Hematopoietic multipotent progenitor cell (in vitro differentiated cells): ENCODE measurements around the gene HOXA1. TPM values are rescaled to one million over a fixed set of nuclear protein-coding genes. Genes with fewer than 3 reads are reported as not detected.

ENCODE experiments used
- DNase-seq, 3 donors: peaks; one replicate each; pipeline ENCODE4 v3.0.0-alpha.2; 2011 to 2015; ENCODE audit warnings: low read depth in 2 of 3, low spot score in 2 of 3
- total RNA-seq: library from RNA; depleted of rRNA; stranded (reverse); fragments of >200 nt; gene quantifications from one replicate; pipeline ENCODE4 v1.2.3, GENCODE V29; 2012

HOXA1 gene
- total RNA-seq, 1 donor = 0.27 TPM

- DNase-seq = no peak
Measured at GRCh38 chr7:27117887-27118491, 22.2 kb upstream of the HOXA1 start.

DNA sequence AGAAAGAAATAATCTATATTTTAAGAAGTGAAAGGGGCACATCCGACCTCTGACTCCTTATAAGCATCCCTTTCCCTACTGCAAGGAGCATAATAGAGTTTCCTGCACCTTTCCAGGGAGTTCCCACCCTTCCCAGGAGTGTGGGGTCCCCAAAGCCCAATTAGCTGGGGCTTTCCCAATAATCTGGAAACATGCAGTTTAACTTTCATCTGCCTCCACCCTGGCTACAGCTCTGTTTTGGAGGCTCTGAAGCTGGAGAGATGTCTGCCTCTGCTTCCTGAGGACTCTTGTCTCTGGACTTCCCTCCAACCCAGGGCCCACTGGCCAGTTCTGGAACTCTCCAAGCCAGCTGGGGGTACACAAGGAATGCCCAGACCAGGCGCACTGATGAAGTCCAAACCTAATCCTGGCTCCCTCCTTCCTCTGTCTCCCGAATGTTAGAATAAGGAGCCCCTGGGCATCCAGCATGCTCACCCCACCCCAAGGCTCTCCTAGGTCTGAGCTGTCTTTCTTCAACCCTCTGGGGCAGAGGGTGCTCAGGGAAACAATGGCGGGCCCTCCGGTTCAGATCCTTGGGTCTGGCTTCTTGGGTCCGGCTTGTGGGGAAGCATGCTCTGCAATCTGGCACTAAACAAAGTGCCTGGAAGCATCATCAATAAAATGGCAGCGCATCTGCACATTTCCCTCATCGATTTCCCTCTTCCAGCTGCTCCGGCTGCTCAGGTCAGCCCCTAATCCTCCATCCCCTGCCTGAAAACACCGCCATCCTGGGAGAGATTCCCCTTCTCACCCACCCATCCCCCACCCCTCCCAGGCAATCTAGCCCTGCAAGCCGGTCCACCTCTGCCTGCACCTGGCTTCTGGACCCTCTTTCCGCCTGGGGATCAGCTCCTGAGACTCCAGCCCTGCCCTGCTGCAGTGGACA, 21.4 kb upstream of the HOXA1 start:
- DNase-seq = no peak

DNA sequence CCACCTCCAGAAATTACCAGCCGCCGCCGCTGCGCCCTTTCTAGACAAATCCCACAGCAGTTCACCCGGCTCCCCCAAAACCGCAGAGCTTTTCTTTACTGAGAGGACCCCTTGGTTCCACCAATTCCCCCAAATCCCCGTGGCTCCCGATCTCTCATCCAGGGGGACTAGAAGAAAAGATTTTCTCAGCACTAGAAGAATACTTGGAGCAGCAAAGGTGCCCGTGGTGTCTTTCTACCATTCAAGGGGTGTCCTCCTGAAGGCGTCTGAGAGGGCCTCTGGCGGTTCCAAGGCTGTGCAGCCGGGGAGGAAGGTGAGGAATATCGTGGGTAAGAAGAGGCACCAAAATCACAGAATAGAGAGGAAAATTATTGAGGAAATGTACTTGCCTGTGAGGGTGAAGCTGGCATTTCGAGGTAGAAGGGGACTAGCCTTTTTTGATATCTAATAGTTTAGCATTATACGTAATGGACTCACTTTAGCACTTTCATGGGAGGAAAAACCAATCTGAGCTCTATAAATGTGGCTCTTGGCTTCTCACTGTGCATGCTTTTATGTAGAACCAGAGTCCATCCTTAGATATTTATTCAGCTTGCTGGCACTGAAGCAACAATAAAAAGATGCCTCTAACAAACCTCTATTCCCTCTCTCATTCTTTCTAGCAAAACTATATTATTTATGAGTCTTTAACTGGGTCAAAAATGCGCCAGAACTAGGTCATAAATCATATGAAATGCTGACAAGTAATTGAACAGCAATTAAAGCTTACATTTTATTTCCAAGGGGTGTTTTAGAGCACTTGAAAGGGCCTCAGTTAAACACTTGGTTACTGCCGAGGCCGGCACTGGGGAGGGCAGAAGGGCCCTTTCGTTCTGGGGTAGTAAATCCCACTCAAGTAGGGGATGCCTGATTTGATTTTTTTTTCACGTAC, 20.5 kb upstream of the HOXA1 start:
- DNase-seq = no peak

DNA sequence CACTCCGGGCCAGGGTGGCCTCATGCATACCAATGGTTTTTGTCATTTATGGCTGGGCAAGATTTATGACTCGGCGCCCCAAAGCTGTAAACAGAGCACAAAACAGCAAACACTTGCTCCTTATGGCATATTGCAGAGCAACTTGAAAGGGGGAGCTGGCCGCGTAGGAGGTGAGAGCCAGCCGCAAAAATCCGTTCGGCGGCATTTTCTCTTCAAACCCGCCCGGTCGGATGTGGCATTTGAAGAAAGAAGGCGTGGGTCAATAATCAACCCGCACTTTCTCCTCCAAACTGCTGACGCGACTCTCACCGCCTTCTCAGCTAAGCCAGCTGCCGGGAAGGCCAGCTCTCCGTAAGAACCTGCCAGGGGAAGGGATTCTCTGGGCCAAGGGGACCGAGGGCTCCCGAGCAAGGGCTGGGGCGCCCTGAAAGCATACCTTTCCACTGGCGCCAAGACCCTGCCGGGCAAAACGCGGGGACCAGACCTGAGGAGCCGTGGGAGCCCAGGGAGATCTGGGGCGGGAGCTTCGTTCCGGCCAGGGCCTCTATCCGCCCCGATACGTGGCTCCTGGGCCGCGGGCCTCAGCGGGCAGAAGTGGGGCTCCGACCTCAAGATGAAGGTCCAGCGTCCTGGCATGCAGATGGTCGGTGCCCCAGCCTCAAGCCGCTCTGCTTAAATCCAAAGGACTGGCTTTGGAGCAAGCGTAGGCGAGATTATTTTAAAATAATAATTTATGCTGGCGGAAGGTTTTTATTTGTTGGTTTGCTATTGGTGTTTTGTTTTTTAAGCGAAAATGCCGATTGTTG, 19.6 kb upstream of the HOXA1 start:
- DNase-seq = no peak

GRCh38 chr7:27114881-27115220, 19.1 kb upstream of the HOXA1 start:
- DNase-seq = no peak

- no peak for DNase-seq
Measured at GRCh38 chr7:27113991-27114769, 18.4 kb upstream of the HOXA1 start.

DNA sequence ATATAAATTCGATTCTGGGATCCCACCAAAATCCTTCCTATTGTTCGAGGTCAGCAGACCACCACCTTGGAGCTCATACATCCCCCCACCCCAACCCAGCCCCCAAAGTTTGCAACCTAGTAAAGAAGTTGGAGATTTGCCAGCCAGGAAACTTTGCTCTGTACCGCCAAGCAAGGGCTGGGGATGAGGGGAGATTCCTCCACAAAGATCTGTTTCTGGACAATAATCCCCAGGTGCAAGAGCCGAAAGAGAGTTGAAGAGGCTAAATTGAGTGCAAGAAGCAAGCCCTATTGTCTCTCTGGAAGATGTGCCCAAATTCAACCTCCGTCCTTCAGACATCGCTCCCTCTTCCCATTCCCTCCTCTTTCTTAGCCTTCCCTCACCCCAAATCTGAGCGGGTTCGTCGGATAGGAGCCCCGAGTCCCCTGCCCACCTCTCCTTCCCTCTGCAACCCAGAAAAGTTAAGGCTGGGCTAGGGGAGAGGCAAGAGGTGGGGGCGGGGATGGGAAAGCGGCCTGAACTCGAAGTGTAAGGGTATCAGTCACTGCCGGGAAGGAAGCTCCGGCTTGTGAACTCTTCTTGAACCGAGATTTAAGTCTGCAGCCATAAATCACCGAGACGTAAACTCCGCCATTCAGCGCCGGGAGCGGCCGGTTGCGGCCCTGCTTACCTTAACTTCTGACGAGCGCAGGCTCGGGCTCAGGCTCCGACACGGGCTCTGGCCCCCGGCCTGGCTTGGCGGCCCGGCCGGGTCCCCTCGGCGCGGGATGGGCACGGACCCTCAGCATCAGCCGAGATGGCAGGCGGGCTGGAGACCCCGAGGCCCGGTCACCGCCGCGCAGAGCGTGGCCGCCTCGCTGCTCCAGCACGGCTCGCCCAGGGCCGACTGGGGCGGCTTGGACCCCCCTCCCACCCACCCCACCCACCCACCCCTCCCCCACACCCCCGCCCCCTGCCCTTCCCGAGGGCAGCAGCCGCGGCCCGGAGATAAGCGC, 17.5 kb upstream of the HOXA1 start:
- no peak for DNase-seq

- no peak for DNase-seq
Measured at GRCh38 chr7:27112361-27112760, 16.6 kb upstream of the HOXA1 start.

DNA sequence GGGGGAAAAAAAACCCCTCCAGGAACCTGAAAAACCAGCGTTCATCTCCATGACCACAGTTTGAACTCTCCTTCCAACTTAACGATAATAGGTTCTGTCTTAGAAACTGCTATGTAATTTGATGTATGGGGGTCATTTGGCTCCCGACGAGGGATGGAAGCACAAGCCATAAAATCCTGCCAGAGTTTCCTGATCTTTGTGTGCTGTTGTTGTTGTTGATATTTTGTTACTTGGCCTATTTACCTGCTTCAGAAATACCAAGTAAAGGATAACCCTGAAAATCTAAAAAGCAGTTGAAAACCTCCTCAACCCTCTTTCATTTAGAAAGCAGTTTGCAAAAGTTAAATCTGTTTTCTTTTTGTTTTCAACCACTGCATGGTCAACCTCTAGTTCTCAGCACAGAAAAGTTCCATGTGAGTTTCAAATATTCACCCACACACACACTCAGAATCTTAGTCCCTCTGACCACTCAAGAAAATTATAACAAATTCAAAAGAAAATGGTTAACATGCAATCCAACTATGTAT, 16.0 kb upstream of the HOXA1 start:
- no peak for DNase-seq

DNA sequence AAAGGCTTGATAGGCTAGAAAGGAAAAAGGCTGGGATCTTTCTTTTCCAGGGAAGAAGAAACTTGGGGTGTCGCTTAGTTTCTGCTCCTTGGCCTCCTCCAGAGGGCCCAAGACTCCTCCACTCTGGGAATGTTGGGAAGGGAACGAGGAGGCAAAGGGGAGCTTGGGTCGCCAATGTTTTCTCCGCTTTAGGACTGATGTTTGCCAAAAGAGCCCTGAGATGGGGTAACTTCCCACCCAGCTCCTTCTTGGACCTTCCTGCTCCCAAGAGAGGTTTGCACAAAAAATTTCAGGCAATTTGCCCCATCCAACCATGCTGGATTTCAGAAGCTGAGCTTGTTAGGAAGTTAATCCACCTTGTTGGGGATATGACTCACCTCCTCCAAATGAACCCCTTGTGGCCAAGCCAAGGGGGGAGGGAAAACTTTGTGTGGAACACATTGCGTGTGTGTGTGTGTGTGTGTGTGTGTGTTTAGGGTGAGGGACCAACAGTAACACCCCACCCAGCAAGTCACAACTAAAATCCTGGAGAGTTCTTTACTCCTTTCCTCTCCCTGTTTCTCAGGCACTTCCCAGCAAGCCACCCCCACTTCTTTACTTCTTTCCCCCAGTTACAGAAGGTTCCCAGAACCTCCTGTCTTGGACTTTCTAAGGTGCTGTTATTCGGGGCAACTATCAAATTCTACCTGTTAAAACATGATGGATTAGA, 15.4 kb upstream of the HOXA1 start:
- DNase-seq = no peak

- no peak for DNase-seq
Measured at GRCh38 chr7:27110186-27111031, 14.6 kb upstream of the HOXA1 start.

DNA sequence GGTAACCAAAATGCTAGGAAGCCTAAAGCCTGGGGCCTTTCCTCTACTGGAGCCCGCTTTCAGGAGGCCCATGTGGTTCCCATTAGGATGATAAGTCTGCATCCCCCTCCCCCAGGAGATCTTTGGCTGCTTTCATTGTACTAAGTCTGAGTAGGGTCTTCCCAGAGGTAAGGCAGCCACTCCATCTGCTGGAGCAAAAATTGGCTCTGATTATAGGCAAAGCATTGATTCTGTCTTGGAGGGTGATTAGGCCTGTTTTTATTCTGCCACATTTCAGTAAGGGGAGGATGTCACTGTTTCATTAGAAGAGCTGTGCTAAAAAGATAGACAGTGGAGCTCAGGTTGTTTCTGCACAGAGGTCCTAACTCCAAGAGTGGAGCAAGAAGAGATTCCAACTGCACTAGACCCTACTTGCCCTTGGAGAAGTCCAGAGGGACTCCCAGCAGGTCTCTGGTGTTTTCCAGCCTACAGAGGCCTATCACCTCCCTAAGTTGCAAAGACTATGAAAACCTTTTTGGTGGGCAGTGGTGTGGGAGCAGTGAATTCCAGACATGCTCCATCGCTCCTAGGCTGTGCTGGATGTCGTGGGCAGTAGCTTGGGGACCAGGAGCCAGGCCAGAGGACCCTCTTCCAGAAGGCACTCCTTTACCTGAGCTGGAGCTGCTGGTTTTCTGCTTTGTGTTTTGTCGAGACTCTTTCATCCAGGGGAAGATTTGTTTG, 13.8 kb upstream of the HOXA1 start:
- no peak for DNase-seq

DNA sequence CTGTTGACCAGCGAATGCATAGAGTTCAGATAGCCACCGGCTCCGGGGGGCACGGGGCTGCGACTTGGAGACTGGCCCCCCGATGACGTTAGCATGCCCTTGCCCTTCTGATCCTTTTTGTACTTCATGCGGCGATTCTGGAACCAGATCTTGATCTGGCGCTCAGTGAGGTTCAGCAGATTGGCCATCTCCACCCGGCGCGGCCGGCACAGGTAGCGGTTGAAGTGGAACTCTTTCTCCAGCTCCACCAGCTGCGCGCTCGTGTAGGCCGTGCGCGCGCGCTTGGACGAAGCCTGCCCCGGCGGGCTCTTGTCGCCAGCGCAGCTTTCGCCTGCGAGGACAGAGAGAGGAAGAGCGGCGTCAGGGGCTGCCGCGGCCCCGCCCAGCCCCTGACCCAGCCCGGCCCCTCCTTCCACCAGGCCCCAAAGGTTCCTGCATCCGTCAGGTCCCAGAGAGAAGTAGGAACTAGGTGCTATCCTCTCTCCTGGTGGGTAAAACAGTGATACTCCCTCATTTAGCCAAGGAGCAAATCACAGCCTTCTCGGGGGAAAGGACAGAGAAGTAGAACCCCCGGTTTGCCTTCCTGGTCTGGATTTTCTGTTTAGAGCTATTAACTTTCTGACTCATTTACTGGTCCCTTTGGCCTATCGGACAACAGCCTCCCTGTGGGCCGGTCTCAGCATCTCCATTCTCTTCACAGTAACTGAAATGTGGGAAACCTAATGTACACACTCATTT, 12.8 kb upstream of the HOXA1 start:
- no peak for DNase-seq

DNA sequence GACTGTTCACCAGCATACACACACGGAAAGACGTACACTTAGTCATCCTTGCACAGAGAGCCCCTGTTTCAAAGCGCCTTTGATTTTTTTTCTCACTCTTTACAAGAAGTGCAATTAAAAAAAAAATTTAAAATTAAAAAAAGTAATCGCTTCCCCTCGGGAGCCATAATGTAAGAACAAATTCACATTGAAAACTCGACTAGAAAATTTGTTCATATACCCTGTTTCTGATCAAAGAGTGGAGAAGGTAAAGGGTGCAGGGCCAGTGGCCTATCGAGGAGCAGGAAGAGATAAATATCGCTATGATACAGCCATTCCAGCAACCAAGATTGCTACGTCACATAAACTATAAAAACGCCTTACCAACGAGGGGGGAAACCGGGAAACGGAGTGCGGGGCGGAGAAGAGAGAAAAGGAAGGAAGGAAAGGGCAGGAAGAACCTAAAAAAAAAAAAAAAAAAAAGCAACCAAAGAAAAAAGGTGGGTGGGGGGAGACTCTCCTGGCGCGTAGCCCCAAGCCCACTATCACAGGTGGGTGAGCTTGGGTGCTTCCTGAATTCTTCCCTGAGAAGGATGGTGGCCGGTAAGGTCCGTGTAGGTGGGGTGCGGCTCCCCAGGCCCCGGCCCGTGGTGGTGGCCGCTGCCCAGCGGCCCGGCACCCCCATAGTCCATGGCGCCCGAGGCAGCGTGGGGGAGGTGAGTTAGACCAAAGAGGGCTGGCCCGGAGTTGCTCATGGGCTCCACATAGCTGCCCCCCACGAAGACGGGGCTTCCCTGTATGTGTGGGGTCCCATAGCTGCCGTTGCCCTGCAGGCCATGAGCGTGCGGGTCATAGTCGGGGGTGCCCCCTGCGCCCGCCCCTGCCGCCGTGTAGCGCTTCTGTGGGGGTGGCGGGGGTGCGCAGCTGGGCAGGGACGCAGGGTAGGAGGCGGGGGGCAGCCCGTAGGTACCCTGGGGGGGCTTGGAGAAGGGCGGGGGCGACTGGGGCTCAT, 11.9 kb upstream of the HOXA1 start:
- DNase-seq = no peak
